Osteocyte (in vitro differentiated cells): ENCODE measurements around the gene RIBC2. TPM values are rescaled to one million over a fixed set of nuclear protein-coding genes. Genes with fewer than 3 reads are reported as not detected.
A peak's percentile ranks its signal among the peaks of the same experiment; 100 is the strongest.

Source experiments
- DNase-seq: peaks from one replicate; pipeline ENCODE4 v3.0.0; 2021; ENCODE audit warnings: mixed read lengths; ENCODE audit not compliant: unreplicated experiment; ENCODE audit errors: extremely low spot score
- H3K27ac Mint-ChIP-seq: one replicate; pipeline ENCODE4 v1.8.0; 2021; ENCODE audit warnings: mild to moderate bottlenecking, mixed read lengths; ENCODE audit not compliant: unreplicated experiment
- H3K27me3 Mint-ChIP-seq: one replicate; pipeline ENCODE4 v1.8.0; 2021; ENCODE audit warnings: mixed read lengths; ENCODE audit not compliant: unreplicated experiment
- H3K36me3 Mint-ChIP-seq: one replicate; pipeline ENCODE4 v1.8.0; 2021; ENCODE audit warnings: mixed read lengths; ENCODE audit not compliant: unreplicated experiment
- H3K4me1 Mint-ChIP-seq: one replicate; pipeline ENCODE4 v1.8.0; 2021; ENCODE audit warnings: mixed read lengths; ENCODE audit not compliant: unreplicated experiment
- H3K4me3 Mint-ChIP-seq: one replicate; pipeline ENCODE4 v1.8.0; 2021; ENCODE audit warnings: mild to moderate bottlenecking, moderate library complexity, mixed read lengths; ENCODE audit not compliant: unreplicated experiment
- H3K9me3 Mint-ChIP-seq: one replicate; pipeline ENCODE4 v1.8.0; 2021; ENCODE audit warnings: mixed read lengths; ENCODE audit not compliant: unreplicated experiment
- total RNA-seq: library from RNA; stranded (reverse); gene quantifications from 2 replicates; pipeline ENCODE4 v1.2.1, GENCODE V29; 2021
- TF ChIP-seq, protein P1 (sequence below): fragments of 200-600 bp; sonication (generic); IDR thresholded peaks from 2 replicates; pipeline ENCODE4 v1.5.0; 2021; ENCODE audit warnings: antibody characterized with exemption, mild to moderate bottlenecking, moderate library complexity

RIBC2 gene
- total RNA-seq, 1 donor from 2014 or later: 0.56 TPM

DNA sequence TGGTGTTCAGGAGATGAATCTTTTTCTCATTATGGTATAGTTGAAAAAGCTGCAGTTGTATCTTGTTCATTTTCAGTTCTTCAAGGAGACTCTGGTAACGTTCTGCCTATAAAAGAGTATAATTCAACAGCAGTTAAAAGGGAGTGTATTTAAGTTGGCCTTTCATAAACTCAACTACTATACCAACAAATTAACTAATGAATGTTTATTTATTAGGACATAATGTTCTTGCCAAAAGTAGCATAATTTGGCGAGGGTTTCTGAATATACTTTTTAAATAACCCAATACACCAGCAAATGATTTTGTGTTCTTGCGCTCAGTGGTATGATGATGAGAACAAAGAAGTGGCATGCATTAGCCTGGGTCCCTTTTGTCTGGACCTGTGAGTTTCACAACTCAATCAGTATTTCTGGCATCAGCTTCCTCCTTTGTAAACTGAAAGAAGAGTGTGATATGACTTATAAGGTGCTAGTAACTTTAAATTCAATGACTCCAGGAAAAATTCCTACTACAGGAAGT is 11.0 kb upstream of the RIBC2 start:
- H3K27me3 Mint-ChIP-seq: peaks cover 62% of the 10 kb centered on the region
- no peaks in the 10 kb centered on the region for H3K9me3 Mint-ChIP-seq
- TF ChIP-seq, protein P1, sequence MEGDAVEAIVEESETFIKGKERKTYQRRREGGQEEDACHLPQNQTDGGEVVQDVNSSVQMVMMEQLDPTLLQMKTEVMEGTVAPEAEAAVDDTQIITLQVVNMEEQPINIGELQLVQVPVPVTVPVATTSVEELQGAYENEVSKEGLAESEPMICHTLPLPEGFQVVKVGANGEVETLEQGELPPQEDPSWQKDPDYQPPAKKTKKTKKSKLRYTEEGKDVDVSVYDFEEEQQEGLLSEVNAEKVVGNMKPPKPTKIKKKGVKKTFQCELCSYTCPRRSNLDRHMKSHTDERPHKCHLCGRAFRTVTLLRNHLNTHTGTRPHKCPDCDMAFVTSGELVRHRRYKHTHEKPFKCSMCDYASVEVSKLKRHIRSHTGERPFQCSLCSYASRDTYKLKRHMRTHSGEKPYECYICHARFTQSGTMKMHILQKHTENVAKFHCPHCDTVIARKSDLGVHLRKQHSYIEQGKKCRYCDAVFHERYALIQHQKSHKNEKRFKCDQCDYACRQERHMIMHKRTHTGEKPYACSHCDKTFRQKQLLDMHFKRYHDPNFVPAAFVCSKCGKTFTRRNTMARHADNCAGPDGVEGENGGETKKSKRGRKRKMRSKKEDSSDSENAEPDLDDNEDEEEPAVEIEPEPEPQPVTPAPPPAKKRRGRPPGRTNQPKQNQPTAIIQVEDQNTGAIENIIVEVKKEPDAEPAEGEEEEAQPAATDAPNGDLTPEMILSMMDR: no peak
- no peaks in the 10 kb centered on the region for H3K36me3 Mint-ChIP-seq
- H3K27ac Mint-ChIP-seq: no peak overlapping the region
- no peak for DNase-seq
- H3K4me1 Mint-ChIP-seq: no peaks in the 10 kb centered on the region
- no peak overlapping the region for H3K4me3 Mint-ChIP-seq

DNA sequence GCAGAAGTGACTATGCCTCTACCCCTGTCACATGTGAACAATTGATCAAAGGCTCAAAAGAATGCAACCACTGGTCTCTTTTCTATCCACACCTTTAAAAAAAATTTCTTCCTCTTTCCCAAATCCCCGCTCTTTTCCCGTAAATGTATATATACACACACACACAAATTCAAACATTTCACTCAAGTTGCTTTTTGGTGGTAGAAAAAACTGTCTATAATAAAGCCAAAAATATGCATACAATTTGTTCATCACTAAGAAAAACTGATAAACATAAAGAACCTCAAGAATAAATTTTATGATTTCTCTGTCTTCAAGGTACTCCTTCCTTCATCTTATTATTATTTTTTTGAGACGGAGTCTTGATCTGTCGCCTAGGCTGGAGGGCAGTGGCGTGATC is 5.7 kb upstream of the RIBC2 start:
- peaks cover 33% of the 10 kb centered on the region for H3K27me3 Mint-ChIP-seq
- TF ChIP-seq, protein P1: no peak

DNA sequence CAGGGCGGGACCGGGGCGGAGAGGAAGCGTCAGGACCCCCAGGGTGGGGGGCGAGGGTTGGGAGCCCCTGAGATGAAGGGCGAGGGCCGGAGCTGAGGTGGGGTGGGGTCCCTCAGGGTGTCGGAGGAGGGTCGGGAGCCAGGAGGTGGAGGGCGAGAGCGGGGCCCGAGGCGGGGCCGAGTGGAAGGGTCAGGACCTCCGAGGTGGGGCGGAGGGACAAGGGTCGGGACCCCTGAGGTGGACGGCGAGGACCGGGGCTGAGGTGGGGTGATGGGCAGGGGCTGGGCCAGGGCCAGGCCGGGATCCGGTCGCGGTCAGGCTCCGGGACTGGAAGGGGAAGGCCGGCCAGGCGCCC is 503 bp upstream of the RIBC2 start:
- peaks cover 8% of the 10 kb centered on the region for H3K4me1 Mint-ChIP-seq
- no peak overlapping the region for H3K27ac Mint-ChIP-seq
- no peaks in the 10 kb centered on the region for H3K9me3 Mint-ChIP-seq
- peak overlapping the region; percentile 61 for H3K4me3 Mint-ChIP-seq
- H3K27me3 Mint-ChIP-seq: peaks cover 7% of the 10 kb centered on the region
- H3K36me3 Mint-ChIP-seq: no peaks in the 10 kb centered on the region
- no peak for DNase-seq
- TF ChIP-seq, protein P1: no peak

More for the DNA sequence above, 5.7 kb upstream of the RIBC2 start:
- Mint-ChIP-seq H3K36me3 (no peaks in the 10 kb centered on the region), H3K4me3 (no peak overlapping the region), H3K27ac (no peak overlapping the region), H3K9me3 (no peaks in the 10 kb centered on the region), H3K4me1 (no peaks in the 10 kb centered on the region)
- DNase-seq: no peak

DNA sequence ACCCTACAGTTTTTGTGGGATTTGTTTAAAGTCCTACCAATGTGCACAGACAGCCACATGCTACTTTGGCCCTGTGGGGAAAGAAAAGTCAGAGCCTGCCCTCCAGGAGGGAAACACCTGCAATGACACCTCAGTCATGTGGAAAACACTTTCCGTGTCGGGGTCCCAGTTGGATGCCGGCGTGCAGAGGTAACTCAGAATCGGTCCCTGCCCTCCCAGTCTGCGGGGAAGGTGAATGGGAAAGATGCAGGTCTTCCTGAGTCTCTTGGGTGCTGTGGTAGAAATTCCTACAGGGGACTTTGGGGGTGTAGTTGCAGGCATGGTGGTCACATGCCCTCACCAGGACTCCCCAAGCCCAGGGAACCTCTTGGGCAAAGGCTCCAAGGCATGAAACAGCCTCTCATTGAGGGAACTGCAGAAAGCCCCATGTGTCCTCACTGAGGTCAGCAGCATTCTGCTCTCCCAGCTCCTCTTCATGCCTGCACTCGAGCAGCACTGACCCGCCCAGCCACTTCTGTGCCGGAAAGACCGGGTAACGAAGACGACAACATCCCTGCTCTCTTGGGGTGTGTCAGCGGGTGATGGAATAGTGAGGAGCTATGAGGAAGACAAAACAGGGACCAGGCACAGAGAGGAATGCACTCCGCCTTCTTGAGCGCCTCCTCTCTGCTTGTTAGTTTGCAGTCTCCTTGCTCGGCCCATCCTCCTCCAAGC is 4.7 kb downstream of the RIBC2 start:
- peak; percentile 75 for DNase-seq
- TF ChIP-seq, protein P1: no peak
- Mint-ChIP-seq H3K27ac (no peak overlapping the region), H3K4me1 (peaks cover 8% of the 10 kb centered on the region), H3K4me3 (no peak overlapping the region), H3K36me3 (no peaks in the 10 kb centered on the region), H3K9me3 (no peaks in the 10 kb centered on the region), H3K27me3 (no peaks in the 10 kb centered on the region)

DNA sequence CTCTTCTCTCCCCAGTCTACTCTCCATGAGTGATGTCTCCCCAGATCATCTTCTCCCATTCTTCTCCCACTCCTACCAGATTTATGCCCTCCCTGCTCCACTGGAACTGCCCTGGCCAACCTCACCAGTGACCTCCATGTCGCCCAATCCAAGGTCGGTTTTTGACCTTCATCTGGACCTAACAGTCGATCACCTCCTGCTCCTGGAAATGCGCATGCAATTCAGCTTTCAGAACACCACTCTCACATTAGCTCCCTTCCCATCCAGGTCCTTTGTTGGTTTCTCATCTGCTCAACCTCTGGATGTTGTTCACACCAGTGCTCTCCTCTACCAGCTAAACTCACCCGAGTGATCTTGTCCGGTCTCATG is 5.3 kb downstream of the RIBC2 start:
- no peak overlapping the region for H3K27ac Mint-ChIP-seq
- H3K9me3 Mint-ChIP-seq: no peaks in the 10 kb centered on the region
- no peaks in the 10 kb centered on the region for H3K36me3 Mint-ChIP-seq
- DNase-seq: peak; percentile 60
- no peak overlapping the region for H3K4me3 Mint-ChIP-seq
- peaks cover 4% of the 10 kb centered on the region for H3K4me1 Mint-ChIP-seq
- no peaks in the 10 kb centered on the region for H3K27me3 Mint-ChIP-seq
- TF ChIP-seq, protein P1: no peak
